Bronchus fibroblast of lung (primary cell): ENCODE results near the gene SMAP1. TPM values are rescaled to one million over a fixed set of nuclear protein-coding genes. Genes with fewer than 3 reads are reported as not detected.

Source experiments
- total RNA-seq: library from RNA; depleted of rRNA; stranded (reverse); fragments of >200 nt; gene quantifications from 2 replicates; pipeline ENCODE4 v1.2.3, GENCODE V29; 2015

Gene SMAP1
- total RNA-seq, result 13.1 and 13.8 TPM in 2 replicates

GRCh38 chr6:70667711-70668498 is at the start of gene SMAP1:
Gene SMAP1 (plus strand): TSS chr6:70667883. CDS start chr6:70668024, 141 bp downstream.

Other genes with a start within 250 kb of the SMAP1 start
- 12.6 and 13.1 TPM in 2 replicates for gene SDHAF4, start 101.0 kb upstream of the SMAP1 start, total RNA-seq